Loucy (cell line): ENCODE data around the gene SPAM1.

Experiments
- H2AFZ ChIP-seq: fragments of 200-600 bp; sonication (generic); 2 replicates; pipeline ENCODE4 v1.6.0; 2016; ENCODE audit warnings: antibody characterized with exemption, mild to moderate bottlenecking, low read length, moderate library complexity
- H3F3A ChIP-seq: fragments of 200-600 bp; 2 replicates; pipeline ENCODE4 v1.6.0; 2016; ENCODE audit warnings: antibody characterized with exemption, low read depth, mild to moderate bottlenecking
- H3K27me3 ChIP-seq: fragments of 200-600 bp; sonication (generic); 2 replicates; pipeline ENCODE4 v1.6.1; 2014; ENCODE audit warnings: low read length, mild to moderate bottlenecking; ENCODE audit not compliant: insufficient read depth, poor library complexity, severe bottlenecking
- H3K36me3 ChIP-seq: fragments of 200-600 bp; sonication (generic); 2 replicates; pipeline ENCODE4 v1.6.1; 2016; ENCODE audit warnings: low read length; ENCODE audit not compliant: insufficient read depth
- H3K4me1 ChIP-seq: fragments of 200-600 bp; sonication (generic); 2 replicates; pipeline ENCODE4 v1.5.1; 2014; ENCODE audit warnings: low read length, mild to moderate bottlenecking; ENCODE audit not compliant: insufficient read depth, poor library complexity, severe bottlenecking
- H3K4me2 ChIP-seq: fragments of 200-600 bp; sonication (generic); 2 replicates; pipeline ENCODE4 v1.6.0; 2014; ENCODE audit warnings: antibody characterized with exemption, low read length, low read depth, mild to moderate bottlenecking; ENCODE audit not compliant: poor library complexity, severe bottlenecking
- H3K4me3 ChIP-seq: fragments of 200-600 bp; sonication (generic); 2 replicates; pipeline ENCODE4 v1.5.1; 2014; ENCODE audit warnings: low read length, mild to moderate bottlenecking, mixed read lengths; ENCODE audit not compliant: poor library complexity, severe bottlenecking
- H3K79me2 ChIP-seq: fragments of 200-600 bp; sonication (generic); 2 replicates; pipeline ENCODE4 v1.6.1; 2014; ENCODE audit warnings: low read length; ENCODE audit not compliant: insufficient read depth
- H3K9ac ChIP-seq: fragments of 200-600 bp; sonication (generic); 2 replicates; pipeline ENCODE4 v1.6.0; 2014; ENCODE audit warnings: mild to moderate bottlenecking, low read depth, low read length, moderate library complexity; ENCODE audit not compliant: poor library complexity, severe bottlenecking
- H3K9me2 ChIP-seq: fragments of 200-600 bp; sonication (generic); replicated peaks from 2 replicates; pipeline ENCODE4 v1.6.1; 2016; ENCODE audit warnings: low read depth, low read length, mixed read lengths
- H3K9me3 ChIP-seq: fragments of 200-600 bp; sonication (generic); 2 replicates; pipeline ENCODE4 v1.6.1; 2014; ENCODE audit warnings: mild to moderate bottlenecking, antibody characterized with exemption, low read length, low read depth; ENCODE audit not compliant: insufficient read depth
- H4K20me1 ChIP-seq: fragments of 200-600 bp; sonication (generic); 2 replicates; pipeline ENCODE4 v1.6.0; 2014; ENCODE audit warnings: antibody characterized with exemption, low read length, mild to moderate bottlenecking; ENCODE audit not compliant: insufficient read depth, poor library complexity, severe bottlenecking
- EZH2phosphoT487 ChIP-seq: fragments of 200-600 bp; IDR thresholded peaks from 2 replicates; pipeline ENCODE4 v1.6.1; 2018; ENCODE audit warnings: antibody characterized with exemption, mild to moderate bottlenecking, moderate library complexity, borderline replicate concordance
- TF ChIP-seq, protein P1 (sequence below): fragments of 200-600 bp; sonication (generic); conservative IDR thresholded peaks from 2 replicates; pipeline ENCODE4 v1.5.1; 2014; ENCODE audit warnings: mild to moderate bottlenecking, antibody characterized with exemption, low read length

The SPAM1 gene

DNA sequence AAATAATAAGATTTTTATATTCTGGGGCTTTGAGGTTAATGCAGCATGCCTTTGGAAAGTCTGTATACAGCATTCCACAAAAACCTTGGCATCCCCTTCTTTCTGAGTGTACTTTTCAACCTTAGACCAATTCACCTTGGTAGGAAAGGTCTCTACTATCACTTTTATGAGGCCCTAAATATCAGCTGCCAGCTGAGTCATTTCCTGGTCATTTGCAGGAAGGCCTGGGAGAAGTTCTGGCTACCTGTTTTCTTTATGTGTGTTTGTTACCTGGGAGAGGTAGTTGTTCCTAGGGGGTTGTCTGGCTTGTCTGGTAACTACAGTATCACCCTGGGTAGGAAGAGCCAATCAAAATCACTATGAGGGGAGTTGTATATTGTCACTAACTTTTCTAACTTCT lies 4.1 kb downstream of the SPAM1 start:
- H3K9me3 ChIP-seq: no peaks in the 10 kb centered on the region; the same call in 1 of the 2 replicates
- H3K4me2 ChIP-seq: no peak overlapping the region
- H3K27me3 ChIP-seq: no peaks in the 10 kb centered on the region
- no peaks in the 10 kb centered on the region for H3F3A ChIP-seq
- H3K4me1 ChIP-seq: no peaks in the 10 kb centered on the region
- no peak overlapping the region for H2AFZ ChIP-seq
- H3K9me2 ChIP-seq: no peaks in the 10 kb centered on the region
- H3K36me3 ChIP-seq: no peaks in the 10 kb centered on the region
- H3K79me2 ChIP-seq: no peaks in the 10 kb centered on the region
- no peak overlapping the region for H3K9ac ChIP-seq
- no peak overlapping the region for H3K4me3 ChIP-seq
- H4K20me1 ChIP-seq: no peaks in the 10 kb centered on the region
- TF ChIP-seq, protein P1, sequence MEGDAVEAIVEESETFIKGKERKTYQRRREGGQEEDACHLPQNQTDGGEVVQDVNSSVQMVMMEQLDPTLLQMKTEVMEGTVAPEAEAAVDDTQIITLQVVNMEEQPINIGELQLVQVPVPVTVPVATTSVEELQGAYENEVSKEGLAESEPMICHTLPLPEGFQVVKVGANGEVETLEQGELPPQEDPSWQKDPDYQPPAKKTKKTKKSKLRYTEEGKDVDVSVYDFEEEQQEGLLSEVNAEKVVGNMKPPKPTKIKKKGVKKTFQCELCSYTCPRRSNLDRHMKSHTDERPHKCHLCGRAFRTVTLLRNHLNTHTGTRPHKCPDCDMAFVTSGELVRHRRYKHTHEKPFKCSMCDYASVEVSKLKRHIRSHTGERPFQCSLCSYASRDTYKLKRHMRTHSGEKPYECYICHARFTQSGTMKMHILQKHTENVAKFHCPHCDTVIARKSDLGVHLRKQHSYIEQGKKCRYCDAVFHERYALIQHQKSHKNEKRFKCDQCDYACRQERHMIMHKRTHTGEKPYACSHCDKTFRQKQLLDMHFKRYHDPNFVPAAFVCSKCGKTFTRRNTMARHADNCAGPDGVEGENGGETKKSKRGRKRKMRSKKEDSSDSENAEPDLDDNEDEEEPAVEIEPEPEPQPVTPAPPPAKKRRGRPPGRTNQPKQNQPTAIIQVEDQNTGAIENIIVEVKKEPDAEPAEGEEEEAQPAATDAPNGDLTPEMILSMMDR: no peak
- TF ChIP-seq EZH2phosphoT487: no peak

DNA sequence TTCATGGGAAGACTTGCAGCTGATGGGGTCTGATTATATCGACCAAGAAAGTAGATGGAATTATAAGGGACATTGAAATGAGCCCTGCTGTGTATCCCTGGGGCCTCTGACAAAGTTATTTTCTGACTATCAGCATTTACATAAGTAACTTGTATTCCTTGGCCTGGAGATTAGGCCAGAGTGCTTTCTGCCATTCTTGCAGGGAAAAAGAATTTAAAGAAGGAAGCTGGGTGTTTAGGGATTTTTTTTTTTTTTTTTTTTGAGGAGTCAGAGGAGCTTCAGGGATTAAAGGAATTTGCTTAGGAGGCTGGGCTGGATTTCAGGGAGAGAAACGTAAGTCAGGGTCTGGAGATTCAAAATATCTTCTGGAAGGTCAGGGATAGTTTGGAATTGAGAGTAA lies 4.6 kb downstream of the SPAM1 start:
- Histone ChIP-seq H3K27me3 (no peaks in the 10 kb centered on the region), H3K36me3 (no peaks in the 10 kb centered on the region), H3K9me2 (no peaks in the 10 kb centered on the region), H3K79me2 (no peaks in the 10 kb centered on the region), H3K9ac (no peak overlapping the region), H3K4me1 (no peaks in the 10 kb centered on the region), H2AFZ (no peak overlapping the region), H4K20me1 (no peaks in the 10 kb centered on the region), H3F3A (no peaks in the 10 kb centered on the region), H3K4me3 (no peak overlapping the region), H3K4me2 (no peak overlapping the region), H3K9me3 (no peaks in the 10 kb centered on the region; the same call in 1 of the 2 replicates)
- TF ChIP-seq EZH2phosphoT487: no peak
- TF ChIP-seq, protein P1: no peak

DNA sequence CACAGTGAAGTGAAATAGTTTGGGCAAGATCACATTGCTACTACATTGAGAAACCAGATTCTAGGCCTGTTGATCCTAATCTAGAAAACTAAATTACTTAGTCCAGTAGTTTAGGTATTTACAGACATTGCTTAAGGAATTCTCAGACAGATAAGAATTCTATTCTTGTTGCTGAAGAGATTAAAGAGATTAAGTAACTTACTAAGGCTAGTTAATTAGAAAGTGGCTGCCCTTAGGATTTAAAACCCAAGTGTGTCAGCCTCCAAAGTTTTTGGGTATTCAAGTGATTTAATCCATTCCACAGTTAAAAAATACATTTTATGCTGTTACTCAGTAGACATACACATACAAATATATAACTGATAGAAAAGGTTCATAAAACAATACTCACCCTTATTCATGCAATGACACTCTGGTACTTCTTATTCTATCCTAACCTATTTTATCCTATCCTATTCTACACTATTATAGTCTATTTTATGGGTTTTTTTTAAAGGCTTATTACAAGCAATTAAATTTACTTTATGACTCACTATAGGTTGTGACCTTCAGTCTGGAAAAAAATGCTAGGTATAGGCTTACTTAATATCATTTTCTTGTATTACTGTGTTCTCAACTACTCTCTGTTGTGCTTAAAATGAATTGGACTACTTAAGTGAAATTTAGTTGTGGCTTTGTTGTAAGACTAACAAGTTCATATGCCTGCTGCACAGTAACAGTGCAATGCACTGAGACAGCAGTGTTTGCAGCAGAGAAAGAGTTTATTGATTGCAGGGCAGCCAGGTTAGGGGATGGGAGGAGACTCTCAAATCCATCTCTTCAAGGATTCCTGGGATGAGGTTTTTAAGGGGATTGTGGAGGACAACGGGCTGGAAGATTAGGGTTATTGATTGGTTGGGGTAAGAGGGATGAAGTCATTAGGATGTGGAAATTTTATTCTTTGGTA lies 10.7 kb downstream of the SPAM1 start:
- Histone ChIP-seq H2AFZ (no peak overlapping the region), H3K79me2 (no peaks in the 10 kb centered on the region), H4K20me1 (no peaks in the 10 kb centered on the region), H3F3A (no peaks in the 10 kb centered on the region), H3K36me3 (no peaks in the 10 kb centered on the region), H3K27me3 (no peaks in the 10 kb centered on the region), H3K9ac (no peak overlapping the region), H3K4me1 (no peaks in the 10 kb centered on the region), H3K9me2 (no peaks in the 10 kb centered on the region), H3K9me3 (no peaks in the 10 kb centered on the region), H3K4me2 (no peak overlapping the region), H3K4me3 (no peak overlapping the region)
- TF ChIP-seq EZH2phosphoT487: no peak
- TF ChIP-seq, protein P1: no peak
